Activated CD8-positive, alpha-beta memory T cell treated with anti-CD3 and anti-CD28 coated beads for 1 hour (primary cell): Measurements from ENCODE around the gene SDR9C7.
"Not testable (repeated sequence)": the region's sequence is repeated elsewhere in the genome, so short reads cannot be mapped to it uniquely, and the experiment has no call there.

ENCODE experiments used
- DNase-seq, 2 donors: peaks; one replicate each; pipeline ENCODE4 v3.0.0-alpha.2; 2020; ENCODE audit warnings: low read depth in 1 of 2; ENCODE audit errors: extremely low read depth in 1 of 2

Gene SDR9C7

GRCh38 chr12:56918139-56918538, 16.1 kb downstream of the SDR9C7 start:
- not testable (repeated sequence) for DNase-seq

- no peak for DNase-seq
Observed at GRCh38 chr12:56916996-56917333, 17.2 kb downstream of the SDR9C7 start.

- DNase-seq: no peak
Observed at GRCh38 chr12:56916296-56916995, 17.8 kb downstream of the SDR9C7 start.

DNA sequence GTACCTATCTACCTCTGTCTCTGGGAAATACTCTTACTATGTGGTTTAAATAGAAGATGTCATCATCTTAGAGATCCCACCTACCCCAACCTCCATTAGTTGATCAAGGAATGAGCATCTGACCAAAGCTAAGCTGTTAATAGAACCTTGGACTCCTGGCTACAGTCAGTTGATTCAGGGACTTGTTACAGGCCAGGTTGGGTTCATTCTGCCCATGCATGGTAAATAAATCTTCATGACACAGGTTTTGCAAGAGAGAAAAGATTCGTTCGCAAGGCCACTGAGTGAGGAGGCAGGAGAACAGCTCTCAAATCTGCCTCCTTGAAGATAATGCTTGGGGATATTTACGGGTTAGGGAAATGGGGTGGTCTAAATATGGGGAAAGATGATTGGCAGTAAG, 19.5 kb downstream of the SDR9C7 start:
- DNase-seq: no peak

- DNase-seq: no peak
Observed at GRCh38 chr12:56914256-56914655, 20.0 kb downstream of the SDR9C7 start.

DNA sequence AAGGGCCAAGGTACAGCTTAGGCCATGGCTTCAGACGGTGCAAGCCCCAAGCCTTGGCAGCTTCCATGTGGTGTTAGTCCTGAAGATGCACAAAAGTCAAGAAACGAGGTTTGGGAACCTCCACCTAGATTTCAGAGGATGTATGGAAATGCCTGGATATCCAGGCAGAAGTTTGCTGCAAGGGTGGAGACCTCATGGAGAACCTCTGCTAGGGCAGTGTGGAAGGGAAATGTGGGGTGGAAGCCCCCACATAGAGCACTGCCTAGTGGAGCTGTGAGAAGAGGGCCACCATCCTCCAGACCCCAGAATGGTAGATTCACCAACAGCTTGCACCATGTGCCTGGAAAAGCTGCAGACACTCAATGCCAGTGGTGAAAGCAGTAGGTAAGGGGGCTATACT, 24.8 kb downstream of the SDR9C7 start:
- not testable (repeated sequence) for DNase-seq

DNA sequence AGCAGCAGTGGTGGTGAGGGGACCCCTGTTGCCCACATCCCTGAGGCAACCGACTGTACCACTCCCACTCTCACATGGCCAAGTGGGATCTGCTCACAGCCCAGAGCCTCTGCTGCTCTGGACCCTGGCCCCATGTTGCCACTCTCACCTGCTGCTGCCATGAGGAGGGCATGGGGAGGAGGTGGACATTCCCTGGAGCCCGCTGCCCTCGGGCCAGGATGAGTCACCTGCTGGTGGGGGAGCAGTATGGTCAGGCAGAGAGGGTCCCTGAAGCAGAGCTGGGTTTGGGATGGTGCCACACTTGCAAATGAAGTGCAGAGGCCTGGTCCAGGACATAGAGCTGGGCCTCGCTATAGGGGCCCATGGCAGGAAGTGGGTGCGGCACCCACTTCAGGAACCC, 26.1 kb downstream of the SDR9C7 start:
- no peak for DNase-seq

DNA sequence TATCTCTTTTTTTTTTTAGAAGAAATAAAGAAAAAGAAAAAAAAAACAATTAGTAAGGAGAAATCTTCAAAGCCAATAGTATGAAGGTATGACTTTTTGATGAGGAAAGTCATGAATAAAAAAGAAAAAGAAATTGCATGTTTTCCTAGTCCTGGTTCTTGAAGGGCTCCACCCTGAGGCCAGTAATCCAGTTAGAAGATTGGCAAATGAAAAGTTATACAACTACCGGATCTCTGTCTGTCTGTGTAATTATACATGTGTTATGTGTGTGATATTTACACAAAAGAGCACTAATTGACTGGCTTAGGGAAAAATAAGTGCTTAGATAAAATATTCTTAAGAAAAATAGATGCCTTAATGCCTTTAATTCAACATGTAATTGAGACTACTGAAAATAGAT, 28.4 kb downstream of the SDR9C7 start:
- DNase-seq: no peak

DNA sequence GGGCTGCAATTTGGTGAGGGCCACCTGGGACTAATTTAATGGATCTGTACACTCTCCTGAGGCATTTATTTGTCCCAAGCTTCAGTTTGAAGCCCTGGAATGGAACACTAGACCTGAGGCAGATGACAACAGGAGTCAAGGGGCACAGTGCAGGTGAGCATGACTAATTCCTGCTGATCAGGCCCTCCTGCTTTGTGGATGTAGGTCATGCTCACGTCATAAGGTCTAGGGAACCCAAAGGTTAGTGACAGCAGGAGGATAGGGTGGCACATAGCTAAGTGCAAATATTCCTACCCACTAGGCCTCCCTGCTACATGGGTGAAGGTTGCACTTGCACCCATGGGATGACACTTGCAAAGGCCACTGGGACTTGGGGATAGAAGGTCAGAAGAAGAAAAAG, 30.8 kb downstream of the SDR9C7 start:
- no peak for DNase-seq

GRCh38 chr12:56901313-56901712, 32.9 kb downstream of the SDR9C7 start:
- not testable (repeated sequence) for DNase-seq

DNA sequence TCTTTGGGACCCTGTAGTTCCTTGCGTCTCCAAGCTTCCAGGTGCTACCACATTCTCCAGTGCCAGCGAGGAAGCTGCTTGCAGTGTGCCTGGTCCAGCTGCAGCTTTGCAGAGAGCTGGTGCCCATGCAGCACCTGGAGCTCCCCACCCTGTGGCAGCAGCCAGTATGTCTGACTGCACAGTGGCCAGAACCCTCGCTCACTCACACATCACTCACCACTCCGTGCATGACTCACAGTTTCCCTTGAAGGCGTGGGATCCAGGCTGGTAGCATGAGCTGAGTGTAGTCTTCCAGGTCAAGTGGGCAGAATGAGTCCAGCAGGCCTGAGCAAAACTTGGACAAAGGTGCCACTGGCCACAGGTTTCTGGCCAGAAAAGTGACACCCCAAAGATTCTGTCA, 33.6 kb downstream of the SDR9C7 start:
- no peak for DNase-seq

DNA sequence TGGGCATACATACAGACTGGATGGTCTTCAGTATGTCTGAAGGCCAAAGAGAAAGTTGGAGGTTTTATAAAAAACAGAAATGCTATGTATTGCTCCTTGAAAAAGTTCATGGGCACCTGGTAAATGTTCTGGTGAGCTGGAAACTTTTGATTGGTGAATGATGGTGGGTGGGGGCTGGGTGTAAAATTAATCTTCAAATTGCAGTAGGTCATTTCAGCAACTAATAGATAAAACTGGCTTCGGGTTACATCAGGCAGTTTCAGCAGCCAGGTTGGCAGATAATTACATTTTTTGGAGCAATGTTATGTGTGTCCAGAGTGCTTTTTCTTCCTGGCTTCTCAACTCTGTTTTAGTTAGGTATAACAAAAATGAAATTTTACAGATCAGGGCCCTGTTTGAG, 35.3 kb downstream of the SDR9C7 start:
- no peak for DNase-seq

DNA sequence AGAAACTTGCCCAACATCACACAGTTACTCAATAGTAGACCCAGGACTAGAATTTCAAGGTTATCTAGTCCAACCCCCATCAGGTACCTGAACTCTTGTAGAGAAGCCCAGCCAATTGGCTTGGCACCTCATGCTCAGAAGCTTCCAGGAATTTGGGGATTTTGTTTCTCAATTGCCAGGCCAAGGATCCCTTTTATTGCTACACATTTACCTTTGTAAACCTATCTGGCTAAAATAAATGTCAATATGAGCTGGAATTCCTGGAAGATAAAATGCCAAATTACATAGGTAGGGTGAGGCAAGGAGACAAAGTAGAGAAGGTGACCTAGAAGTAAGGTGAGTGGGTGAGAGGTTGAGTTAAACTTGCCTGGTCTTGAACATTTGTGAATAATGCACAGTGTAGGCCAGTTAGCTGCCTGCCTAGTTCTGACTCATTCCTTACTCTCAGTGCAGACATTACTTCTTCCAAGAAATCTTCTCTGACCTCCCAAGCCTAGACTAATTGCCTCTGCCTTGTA, 36.3 kb downstream of the SDR9C7 start:
- DNase-seq: no peak

GRCh38 chr12:56896082-56896481, 38.1 kb downstream of the SDR9C7 start:
- no peak for DNase-seq

DNA sequence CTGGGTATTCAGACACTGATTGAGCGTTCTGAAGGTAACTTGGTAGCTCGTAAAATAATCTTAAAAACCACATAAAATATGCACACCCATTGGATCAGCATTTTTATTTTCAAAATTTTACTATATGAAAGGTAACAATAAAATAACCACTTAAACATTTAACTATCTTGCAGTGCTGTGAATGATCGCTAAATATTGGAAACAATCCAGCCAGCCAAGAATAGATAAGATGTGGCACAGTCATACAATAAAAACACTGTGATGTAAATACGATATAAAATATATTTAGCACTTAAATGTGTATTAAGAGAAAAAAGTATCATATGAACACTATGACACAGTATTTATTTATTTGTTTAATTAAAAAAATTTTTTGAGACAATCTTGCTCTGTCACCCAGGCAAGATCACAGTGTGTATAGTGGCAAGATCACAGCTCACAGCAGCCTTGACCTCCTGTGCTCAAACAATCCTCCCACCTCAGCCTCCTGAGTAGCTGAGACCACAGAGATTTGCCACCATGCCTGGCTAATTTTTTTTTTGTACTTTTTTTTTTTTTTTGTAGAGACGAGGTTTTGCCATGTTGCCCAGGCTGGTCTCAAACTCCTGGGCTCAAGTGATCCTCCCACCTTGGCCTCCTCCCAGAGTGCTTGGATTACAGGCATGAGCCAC, 39.4 kb downstream of the SDR9C7 start:
- no peak for DNase-seq

DNA sequence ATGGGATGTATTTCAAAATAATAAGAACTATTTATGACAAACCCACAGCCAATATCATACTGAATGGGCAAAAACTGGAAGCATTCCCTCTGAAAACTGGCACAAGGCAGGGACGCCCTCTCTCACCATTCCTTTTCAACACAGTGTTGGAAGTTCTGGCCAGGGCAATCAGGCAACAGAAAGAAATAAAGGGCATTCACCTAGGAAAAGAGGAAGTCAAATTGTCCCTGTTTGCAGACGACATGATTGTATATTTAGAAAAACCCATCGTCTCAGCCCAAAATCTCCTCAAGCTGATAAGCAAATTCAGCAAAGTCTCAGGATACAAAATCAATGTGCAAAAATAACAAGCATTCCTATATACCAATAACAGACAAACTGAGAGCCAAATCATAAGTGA, 42.3 kb downstream of the SDR9C7 start:
- DNase-seq: not testable (repeated sequence)

GRCh38 chr12:56886319-56886718, 47.9 kb downstream of the SDR9C7 start:
- no peak for DNase-seq

GRCh38 chr12:56885316-56885715, 48.9 kb downstream of the SDR9C7 start:
- DNase-seq: no peak

GRCh38 chr12:56884421-56884820, 49.8 kb downstream of the SDR9C7 start:
- DNase-seq: no peak

DNA sequence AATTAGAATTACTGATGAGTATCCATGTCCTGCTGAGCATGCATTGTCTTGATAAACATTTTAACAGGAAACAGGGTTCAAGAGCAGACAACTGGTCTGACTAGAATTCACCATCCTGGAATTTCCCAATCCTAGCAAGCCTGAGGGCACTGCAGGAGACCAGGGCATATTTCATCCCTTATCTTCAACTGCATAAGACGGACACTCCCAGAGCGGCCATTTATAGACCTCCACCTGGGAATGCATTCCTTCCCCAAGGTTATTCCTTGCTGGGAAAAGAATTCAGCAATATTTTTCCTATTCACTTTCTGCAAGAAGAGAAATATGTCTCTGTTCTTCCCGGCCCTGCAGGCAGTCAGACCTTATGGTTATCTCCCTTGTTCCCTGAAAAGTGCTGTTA, 51.8 kb downstream of the SDR9C7 start:
- not testable (repeated sequence) for DNase-seq

- no peak for DNase-seq
Observed at GRCh38 chr12:56880125-56880992, 53.8 kb downstream of the SDR9C7 start.
